HG02973 (cell line): Measurements from ENCODE around the gene PRKCQ.
"Not testable (repeated sequence)": the region's sequence is repeated elsewhere in the genome, so short reads cannot be mapped to it uniquely, and the experiment has no call there.

Experiments used
- ATAC-seq: cut with Tn5 transposase; IDR thresholded peaks from one replicate; pipeline ENCODE4 v1.9.1; 2021; ENCODE audit warnings: moderate library complexity; ENCODE audit not compliant: unreplicated experiment

Gene PRKCQ

DNA sequence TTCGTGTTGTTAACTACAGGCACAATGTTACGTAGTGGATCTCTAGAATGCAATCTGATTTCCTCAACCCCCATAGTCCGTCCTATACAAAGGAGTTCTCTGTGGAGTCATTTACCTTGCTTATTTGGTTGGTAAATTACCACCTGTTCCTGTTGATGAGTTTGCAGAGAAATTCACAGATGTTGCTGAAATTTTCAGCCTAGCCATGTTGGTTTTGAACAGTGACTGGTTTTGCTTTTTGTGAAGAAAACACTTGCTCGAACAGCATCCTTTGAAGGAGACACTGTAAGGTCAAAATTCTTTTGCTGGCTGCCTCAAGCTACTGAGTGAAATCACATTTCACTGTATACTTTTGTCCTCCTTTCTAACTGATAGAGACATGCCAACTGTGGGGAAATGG is 15.4 kb upstream of the PRKCQ start:
- no peak for ATAC-seq

DNA sequence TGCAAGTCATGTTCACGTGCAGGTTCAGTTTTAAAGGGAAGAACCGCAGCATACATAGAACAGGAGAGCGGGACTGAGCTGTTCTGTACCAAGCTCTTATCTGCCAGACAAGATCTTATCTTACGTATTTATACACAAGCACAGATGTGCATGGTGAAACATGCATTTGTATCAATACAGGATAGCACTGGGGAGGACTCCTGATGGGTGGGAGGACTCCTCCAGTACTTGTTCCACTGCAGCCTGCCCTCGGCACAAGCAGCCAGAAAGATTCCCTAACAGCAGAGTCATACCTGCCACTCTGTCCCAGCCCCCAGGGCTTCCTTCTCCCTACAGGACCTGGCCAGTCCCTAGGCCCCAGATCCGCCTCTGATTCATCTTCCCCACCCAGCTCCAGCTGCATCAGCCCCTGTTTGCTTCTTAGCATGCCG is 13.2 kb upstream of the PRKCQ start:
- no peak for ATAC-seq

DNA sequence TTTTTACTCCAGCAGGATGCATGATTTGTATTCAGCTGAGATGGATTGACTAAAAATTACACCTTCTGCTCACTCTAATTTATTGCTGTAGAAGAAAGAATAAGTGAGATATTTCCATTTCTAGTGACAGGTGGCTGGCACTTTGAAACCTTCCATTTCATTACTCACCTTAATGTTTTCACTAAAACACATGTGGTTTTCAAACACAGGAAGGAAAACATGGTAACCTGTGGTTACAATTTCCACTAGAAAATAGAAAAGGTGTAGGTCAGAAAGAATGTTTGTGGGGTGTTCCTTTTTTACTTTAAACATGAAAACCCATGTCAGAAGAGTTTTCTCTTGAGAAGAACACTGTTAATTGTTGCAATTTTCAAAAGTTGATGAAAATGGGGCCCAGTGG is 12.0 kb upstream of the PRKCQ start:
- ATAC-seq, result no peak

DNA sequence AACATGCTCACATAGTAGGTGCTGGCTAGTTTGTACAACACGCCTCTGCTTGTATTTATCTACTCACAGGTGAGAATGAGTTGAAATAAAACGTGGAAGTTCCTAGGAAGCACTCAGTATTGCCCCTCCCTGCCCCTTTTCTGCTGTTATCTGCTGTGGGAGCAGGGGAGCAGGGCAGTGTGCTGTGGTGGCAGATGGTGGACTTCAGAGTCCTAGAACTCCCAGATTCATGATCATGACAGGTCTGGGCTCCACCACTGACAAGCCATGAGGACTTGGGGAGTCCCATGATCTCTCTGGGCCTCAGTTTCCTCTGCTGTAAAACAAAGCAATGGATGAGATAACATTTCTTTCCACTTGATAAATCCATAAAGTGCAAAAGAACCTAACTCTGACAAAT is 11.6 kb upstream of the PRKCQ start:
- ATAC-seq, result no peak

DNA sequence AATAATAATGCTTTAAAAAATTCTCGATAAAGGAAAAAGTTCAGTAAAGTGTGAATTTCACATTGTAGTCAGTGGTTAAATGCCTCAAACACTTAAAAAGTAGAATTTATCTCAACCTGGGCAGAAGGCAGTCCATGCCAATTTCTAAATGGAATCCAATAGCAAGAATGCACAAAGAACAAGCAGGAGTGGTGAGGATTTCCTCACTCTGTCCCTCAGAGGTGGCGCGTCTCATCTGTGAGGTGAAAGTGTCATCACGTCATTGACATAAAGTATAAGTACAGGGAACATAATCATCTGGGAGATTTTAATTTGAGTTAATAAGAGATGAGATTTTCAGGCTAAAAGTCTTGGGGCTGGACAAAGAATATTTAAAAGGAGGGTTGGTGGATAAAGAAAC is 10.0 kb upstream of the PRKCQ start:
- ATAC-seq, result no peak

DNA sequence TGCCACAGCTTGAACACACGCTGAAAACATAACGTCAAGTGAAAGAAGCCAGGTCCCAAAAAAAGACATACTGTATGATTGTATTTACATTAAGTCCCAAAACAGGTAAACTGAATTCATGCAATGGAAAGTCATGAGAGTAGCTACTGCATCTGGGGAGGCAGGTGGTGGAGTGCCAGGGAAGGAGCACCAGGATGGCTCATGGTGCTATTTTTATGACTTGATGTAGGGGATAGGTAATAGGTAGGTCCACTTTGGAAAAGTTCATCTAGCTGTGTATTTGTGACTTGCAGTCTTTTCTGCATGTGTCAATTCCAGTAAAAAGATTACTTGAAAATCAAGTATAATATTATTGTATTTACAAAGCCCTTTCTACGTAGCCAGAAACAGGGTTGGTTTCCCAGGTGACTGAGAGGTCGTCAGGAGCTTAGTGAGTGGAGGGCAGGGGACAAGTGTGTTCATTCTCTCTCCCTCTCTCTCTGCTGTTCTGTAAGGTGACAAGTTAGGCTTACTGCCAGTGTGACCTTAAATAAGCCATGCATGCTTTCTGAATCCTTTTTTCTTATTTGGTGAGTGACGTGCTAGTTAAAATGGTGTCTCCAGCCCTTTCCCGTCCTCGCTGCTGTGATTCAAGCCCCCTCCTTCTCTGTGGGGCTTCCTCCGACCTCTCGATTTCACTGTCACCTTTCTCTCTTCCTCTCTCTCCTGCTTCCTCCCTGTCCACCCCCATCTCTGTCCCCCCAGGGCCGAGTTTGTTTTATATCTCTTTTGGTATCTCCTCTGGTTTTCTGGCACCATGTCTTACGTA is 9.4 kb upstream of the PRKCQ start:
- no peak for ATAC-seq

DNA sequence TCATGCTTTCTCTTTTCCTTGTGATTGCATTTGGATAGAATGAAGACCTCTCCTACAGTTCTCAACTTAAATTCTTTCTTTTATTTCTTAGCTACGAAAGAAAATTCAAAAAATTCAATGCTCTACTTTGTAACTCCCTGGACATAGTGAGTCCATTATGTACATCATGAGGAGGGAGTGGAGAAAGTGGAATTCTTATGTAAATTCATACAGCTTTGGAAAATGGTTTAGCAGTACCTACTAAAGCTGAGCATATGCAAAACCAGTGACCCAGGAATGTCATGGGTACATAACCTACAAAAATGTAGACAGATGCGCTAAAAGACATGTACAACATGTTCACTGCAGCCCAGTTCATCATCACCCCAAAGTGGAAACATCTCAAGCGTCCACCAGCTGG is 8.8 kb upstream of the PRKCQ start:
- no peak for ATAC-seq

DNA sequence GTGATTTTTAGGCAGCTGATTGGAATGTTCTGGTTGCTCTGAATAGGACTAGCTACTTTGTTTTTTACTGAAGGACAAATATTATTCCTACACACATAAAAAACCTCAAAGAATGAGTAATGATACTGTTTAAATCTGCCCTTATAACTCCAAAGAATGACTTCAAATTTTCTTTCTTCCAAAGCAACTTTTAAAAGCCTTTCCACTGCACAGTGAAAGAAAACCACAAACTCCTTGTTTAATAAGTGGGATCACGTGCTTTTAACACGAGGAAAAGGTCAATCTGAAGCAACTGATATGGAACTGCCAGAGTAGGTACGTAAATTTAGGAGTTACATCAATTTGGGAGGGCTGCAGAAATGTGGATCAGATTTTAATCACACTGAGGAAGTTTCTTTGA is 8.0 kb upstream of the PRKCQ start:
- no peak for ATAC-seq

DNA sequence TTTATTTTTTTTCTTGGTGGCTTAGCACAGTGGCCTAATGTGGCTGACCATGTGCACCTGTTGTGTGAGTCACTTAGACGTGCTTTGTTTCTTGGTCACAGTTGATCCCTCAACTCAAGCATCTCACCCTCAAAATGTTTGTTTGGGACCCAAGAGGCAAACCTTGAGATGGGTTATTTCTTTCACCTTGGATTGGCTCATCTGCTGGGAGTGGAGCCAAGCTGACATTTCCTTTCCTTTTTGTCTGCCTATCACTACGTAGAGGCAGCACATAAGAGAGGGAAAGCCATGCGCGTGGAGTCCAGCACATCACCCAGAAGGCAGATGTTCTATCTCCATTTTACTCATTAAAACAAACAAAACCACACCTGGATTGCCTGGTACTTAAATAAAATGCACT is 6.4 kb upstream of the PRKCQ start:
- no peak for ATAC-seq

DNA sequence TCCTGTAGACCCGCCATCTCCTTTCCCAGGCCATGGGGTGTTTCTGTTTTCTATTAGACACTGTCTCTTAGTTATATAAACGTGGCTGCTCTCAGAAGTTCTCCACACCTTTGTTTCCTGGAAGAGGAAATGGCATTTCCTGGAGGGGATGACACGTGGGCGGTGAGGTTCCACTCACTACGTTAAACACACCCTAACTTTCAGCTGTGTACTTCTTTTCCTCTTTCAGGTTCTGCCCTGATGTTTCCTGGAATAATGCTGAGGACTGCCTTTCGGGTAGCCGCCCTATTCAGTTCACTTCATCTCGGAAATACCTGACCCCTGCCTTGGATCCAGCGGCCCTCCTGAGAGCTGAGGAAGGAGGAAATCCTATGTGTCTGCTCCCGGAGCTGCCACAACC is 3.4 kb upstream of the PRKCQ start:
- no peak for ATAC-seq

DNA sequence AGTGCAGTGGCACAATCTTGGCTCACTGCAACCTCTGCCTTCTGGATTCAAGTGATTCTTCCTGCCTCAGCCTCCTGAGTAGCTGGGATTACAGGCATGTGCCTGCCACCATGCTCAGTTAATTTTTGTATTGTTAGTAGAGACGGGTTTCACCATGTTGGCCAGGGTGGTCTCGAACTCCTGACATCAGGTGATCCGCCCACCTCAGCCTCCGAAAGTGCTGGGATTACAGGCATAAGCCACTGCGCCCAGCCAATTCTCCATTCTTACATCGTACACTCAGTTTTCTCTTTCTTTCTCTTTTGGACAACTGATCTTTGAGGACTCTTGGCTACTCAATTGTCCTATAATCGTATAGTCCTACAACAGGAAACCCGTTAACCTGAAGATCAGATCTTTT is 2.8 kb upstream of the PRKCQ start:
- not testable (repeated sequence) for ATAC-seq

DNA sequence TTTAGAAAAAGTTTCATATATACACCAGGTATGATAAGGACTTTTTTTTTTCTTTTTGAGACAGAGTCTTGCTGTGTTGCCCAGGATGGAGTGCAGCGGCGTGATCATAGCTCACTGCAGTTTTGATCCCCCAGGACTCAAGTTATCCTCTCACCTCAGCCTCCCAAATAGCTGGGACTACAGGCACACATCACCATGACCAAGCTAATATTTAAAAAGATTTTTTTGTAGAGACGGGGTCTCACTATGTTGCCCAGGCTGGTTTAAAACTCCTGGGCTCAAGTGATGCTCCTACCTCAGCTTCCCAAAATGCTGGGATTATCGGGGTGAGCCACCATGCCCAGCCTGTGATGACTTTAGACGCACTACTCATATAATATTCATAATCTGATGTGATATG is 2.2 kb upstream of the PRKCQ start:
- ATAC-seq, result no peak

DNA sequence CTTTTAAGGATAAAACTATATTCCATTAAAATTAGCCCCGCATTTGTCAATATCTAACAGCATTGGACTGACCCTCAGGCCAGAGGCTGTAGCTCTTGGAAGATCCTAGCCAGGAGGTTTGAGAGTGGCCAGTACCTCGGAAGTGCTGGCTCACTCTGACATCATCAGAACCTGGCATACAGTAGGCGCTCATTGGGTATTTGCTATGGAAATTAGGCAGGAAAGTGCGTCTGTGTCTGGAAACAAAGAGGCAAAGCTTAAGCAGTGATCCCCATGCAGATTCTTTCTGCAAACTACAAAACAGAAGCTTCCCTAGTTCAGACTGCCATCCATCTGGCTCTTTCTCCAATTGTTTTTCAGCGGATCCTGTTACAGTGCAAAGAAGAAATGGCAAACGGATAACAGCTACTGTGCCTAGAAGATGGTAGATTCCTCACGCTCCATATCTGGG is 1.7 kb upstream of the PRKCQ start:
- ATAC-seq, result no peak

DNA sequence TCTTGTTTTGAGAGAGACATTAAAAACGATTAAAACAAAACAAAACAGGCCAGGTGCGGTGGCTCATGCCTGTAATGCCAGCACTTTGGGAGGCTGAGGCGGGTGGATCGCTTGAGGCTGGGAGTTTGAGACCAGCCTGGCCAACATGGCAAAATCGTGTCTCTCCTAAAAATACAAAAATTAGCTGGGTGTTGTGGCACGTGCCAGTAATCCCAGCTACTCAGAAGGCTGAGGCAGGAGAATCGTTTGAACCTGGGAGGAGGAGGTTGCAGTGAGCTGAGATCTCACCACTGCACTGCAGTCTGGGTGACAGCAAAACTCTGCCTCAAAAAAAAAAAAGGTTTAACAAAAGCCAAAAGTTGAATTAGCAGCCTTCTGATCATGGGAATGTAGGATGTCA is 1.1 kb upstream of the PRKCQ start:
- ATAC-seq, result not testable (repeated sequence)

DNA sequence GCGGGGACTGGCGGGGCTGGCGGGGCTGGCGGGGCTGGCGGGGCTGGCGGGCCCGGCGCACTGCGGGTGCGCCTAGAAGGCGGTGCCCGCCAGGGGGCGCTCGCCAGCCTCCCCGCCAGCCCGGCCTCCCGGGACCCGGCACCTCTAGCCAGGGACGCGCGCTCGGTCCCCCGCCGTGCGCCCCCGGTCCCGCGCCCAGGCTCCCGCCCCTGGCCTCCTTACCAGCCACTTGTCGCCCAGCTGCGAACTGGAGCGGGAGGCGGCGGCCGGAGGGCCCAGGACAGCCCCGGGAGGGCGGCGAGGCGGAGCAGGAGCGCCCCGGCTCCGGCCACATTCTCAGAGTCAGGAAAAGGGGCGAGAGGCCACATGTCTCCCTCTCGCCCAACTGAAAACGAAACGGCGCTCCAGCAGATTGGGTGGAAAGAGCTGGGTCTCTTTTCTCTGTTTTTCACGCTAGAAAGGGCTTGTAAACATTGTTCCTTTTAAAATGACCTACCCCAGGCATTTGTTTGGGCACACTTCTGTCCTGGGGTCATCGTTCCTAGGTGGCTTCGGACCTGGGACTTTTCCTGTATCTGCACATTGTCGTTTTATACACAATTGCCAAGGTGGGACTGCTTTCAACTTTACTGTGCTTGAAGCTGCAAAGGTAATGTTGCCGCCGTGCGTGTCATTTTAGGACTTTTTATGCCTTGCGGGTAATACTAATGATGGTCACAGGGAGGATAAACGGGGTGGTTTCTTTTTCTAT is 378 bp upstream of the PRKCQ start:
- ATAC-seq, result peak; percentile 94

DNA sequence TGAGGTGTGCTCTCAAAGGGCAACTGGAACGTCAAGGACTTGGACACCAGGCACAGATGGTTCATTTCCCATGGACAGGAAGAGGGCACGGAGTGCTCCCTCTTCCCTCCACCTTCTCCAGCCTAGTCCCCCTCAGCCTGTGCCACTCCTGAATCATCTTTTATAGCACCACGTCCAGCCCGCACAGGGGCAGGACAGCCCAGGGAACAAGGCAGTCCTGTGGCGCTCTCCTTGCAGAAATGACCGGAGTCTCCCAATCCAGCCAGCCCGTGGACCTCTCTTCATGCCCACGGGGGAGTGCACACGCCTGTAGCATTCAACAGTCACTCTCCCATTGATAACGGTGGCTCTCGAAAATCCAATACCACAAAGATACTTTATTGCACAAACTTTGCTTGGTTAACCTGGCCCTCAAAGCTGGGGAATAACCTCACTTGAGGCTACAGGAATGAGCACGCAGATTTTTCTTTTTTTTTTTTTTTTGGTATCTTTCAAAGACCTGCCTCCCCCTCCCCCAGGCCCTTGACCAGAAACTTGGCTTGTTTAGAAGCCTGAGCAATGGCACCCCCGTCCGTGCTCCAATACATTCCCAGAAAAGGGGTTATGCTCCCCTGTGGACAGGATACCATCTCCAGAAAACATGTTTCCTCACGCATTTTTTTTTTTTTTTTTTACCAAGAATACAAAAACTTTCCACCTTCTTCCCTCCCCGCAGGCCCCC is 733 bp downstream of the PRKCQ start:
- no peak for ATAC-seq

DNA sequence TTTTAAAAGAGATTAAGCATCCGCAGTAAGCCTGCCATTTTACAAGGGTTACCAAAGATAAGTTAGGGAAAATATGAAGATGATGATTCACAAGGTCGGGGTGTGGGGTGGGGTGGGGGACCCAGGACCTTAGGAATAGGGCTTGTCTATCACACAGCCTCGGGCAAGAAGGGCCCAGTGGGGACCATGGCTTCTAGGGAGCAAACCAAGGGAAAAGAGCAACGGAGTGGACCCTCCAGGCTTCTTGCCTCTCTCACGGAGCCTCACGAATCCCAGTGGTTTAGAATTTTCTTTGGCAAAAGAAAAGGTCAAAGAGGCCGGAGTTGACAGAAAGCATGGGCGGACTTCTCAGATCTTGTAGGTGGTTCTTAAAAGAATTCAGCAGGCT is 1.3 kb downstream of the PRKCQ start:
- no peak for ATAC-seq

DNA sequence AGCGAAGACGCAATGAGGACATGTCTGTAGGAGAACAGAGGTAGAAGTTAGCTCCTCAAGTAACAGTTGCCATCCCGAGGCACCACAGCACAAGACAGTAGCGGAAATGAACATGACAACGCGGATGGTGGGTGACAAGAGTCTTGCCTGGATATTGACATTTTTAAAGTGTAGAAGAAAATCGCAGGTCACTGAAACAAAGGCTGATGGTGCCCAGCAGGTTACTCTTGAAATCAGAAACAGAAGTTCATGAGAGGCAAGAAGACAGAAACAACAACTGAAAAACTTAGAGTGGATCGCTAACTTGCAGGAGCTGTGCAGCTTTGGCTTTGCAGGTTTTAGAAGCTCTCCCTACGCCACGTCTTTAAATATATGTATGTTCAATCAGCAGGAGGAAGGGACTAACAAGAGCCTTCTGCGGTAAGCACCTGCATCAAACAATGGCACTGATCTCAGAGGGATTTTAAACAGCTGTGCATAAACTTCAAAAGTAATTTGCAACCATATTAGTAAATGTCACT is 1.8 kb downstream of the PRKCQ start:
- no peak for ATAC-seq

DNA sequence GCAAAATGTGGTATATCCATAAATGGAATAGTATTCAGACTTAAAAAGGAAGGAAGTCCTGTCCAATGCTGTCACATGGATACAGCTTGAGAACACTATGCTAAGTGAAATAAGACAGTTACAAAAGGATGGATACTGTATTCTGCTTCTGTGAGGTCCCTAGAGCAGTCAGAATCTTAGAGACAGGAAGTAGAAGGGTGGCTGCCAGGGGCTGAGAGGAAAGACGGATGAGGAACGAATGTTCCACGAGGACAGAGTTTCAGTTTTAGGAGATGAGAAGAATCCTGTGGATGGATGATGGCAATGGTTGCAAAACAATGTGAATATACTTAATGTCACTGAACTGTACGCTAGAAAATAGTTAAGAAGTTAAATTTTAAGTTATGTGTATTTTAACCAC is 3.8 kb downstream of the PRKCQ start:
- ATAC-seq, result no peak

DNA sequence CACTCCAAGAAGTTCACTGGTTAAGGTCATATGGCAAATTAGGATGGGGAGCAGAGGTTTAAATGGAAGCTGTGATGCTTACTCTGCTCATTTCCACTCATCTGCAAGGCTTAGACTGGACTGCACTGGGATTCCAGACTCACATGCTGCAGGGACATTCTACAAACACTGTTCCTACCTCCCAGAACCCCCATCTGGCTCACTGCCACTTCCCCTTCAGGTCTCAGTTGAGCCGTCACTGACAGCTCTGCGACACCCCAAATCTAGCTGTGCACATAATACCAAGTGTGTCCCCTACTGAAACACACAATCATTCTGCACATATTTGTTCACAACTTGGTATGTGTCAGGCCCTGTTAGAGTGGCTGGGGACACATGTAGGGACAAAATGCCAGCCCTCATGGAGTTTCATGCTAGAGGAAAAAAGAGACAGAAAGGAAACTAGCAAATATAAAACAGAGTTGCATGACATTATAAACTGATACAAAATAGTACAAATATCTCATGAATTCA is 5.4 kb downstream of the PRKCQ start:
- no peak for ATAC-seq

DNA sequence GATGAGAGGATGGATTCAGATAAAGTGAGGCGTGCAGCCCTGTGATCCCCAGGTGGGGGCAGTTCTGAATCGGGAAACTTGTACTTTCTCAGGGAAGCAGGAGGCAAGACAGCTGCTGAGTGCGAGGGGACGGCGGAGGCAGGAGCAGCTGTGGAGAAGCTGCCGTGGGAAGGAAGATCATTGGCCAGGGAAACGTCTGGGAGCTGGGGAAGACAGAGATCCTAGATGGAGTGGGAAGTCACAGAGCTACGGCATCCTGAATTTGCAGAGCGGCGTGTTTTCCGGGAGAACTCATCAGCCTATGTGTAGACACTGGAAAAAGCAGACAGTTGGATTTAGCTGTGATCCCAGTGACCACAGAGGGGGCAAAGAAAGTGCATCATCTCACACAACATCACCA is 9.2 kb downstream of the PRKCQ start:
- ATAC-seq, result no peak
